NT2/D1 (cell line): Measurements from ENCODE around the gene PCDHGB1.

ENCODE experiments used
- SUZ12 ChIP-seq: IDR thresholded peaks from 2 replicates; pipeline ENCODE4 v1.6.1; 2011; ENCODE audit not compliant: insufficient read length, insufficient read depth; ENCODE audit errors: extremely low read depth
- YY1 ChIP-seq: IDR thresholded peaks from 2 replicates; pipeline ENCODE4 v1.6.1; 2011; ENCODE audit not compliant: insufficient read length, insufficient read depth
- ZNF274 ChIP-seq: IDR thresholded peaks from 2 replicates; pipeline ENCODE4 v1.6.1; 2011; ENCODE audit warnings: mild to moderate bottlenecking, low read depth, low read length

DNA sequence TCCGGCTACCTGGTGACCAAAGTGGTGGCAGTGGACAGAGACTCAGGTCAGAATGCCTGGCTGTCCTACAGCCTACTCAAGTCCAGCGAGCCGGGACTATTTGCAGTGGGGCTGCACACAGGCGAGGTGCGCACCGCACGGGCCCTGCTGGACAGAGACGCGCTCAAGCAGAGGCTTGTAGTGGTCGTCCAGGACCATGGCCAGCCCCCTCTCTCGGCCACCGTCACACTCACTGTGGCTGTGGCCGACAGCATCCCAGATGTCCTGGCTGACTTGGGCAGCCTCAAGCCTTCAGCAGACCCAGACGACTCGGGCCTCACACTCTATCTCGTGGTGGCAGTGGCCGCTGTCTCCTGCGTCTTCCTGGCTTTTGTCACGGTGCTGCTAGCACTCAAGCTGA is 7.1 kb downstream of the PCDHGB1 start:
- TF ChIP-seq SUZ12: no peak
- no peak for TF ChIP-seq ZNF274
- no peak for TF ChIP-seq YY1
